A549 (cell line): Measurements from ENCODE around the gene N4BP3. TPM values are rescaled to one million over a fixed set of nuclear protein-coding genes. Genes with fewer than 3 reads are reported as not detected.

Experiments used
- ATAC-seq, 2 experiments: fragments of 200-7000 bp in 1 of 2; fragments of >200 bp in 1 of 2; cut with Nextera tagmentation in 1 of 2; cut with Tn5 transposase in 1 of 2; 3 replicates each; pipeline versions ENCODE4 v1.8.0 to v1.9.1; 2018 to 2020; ENCODE audit warnings: mild to moderate bottlenecking in 1 of 2, moderate library complexity in 1 of 2
- CTCF ChIA-PET: fragments of 300-600 bp; sonication (Branson Sonifier 250); formaldehyde crosslinking; extraction: SDS; loops from one replicate; lab custom pipeline; 2021; ENCODE audit warnings: antibody characterized with exemption, inconsistent platforms; lab: Yijun Ruan, JAX
- POLR2A ChIA-PET: fragments of 350-600 bp; formaldehyde crosslinking; extraction: SDS; loops from one replicate; lab custom pipeline; 2021; ENCODE audit warnings: antibody characterized with exemption, inconsistent platforms; lab: Yijun Ruan, JAX
- DNase-seq, 2 experiments: peaks; one replicate each; pipeline versions ENCODE4 v3.0.0 to v3.0.0-alpha.2; 2011 to 2016; ENCODE audit warnings: low read depth in 1 of 2, low spot score in 1 of 2
- FAIRE-seq: peaks from 2 replicates; lab custom pipeline; 2011; peaks lifted over from hg19 to GRCh38; lab: Jason Lieb, UNC
- H3K27ac ChIP-seq, 2 experiments: fragments of >200 bp; sonication (Bioruptor Twin); formaldehyde crosslinking; 3 replicates each; pipeline ENCODE4 v1.5.1; 2016 to 2017
- H3K4me1 ChIP-seq: fragments of >200 bp; sonication (Bioruptor Twin); formaldehyde crosslinking; 3 replicates; pipeline ENCODE4 v1.6.1; 2016
- H3K4me2 ChIP-seq: fragments of >200 bp; sonication (Bioruptor Twin); formaldehyde crosslinking; 3 replicates; pipeline ENCODE4 v1.6.1; 2016
- H3K4me3 ChIP-seq: fragments of >200 bp; sonication (Bioruptor Twin); formaldehyde crosslinking; 3 replicates; pipeline ENCODE4 v1.5.1; 2016
- H3K9me3 ChIP-seq: fragments of >200 bp; sonication (Bioruptor Twin); formaldehyde crosslinking; 3 replicates; pipeline ENCODE4 v1.6.1; 2016
- CBX8 ChIP-seq: fragments of 200-600 bp; sonication (generic); IDR thresholded peaks from 2 replicates; pipeline ENCODE4 v1.6.1; 2016
- CEBPB ChIP-seq, 2 experiments: fragments of >200 bp in 1 of 2; sonication (Bioruptor Twin) in 1 of 2; formaldehyde crosslinking in 1 of 2; IDR thresholded peaks; 2 replicates each; pipeline ENCODE4 v1.6.1; 2012 to 2016
- CHD2 ChIP-seq: fragments of 150-350 bp; IDR thresholded peaks from 2 replicates; pipeline ENCODE4 v1.6.1; 2014; ENCODE audit warnings: low read length; ENCODE audit not compliant: partially characterized antibody
- CHD4 ChIP-seq: fragments of 200-600 bp; sonication (generic); IDR thresholded peaks from 2 replicates; pipeline ENCODE4 v1.6.1; 2016; ENCODE audit warnings: antibody characterized with exemption, mild to moderate bottlenecking, borderline replicate concordance
- EHMT2 ChIP-seq: fragments of 200-600 bp; sonication (generic); IDR thresholded peaks from 2 replicates; pipeline ENCODE4 v1.6.1; 2016; ENCODE audit warnings: antibody characterized with exemption, low read depth, mild to moderate bottlenecking, moderate library complexity
- EP300 ChIP-seq, 2 experiments: fragments of >200 bp; sonication (Bioruptor Twin); formaldehyde crosslinking; IDR thresholded peaks; 2 replicates in 1 of 2; 3 replicates in 1 of 2; pipeline ENCODE4 v1.6.1; 2016 to 2017
- HEYL ChIP-seq: fragments of 250-450 bp; sonication (Bioruptor Pico); IDR thresholded peaks from 2 replicates; pipeline ENCODE4 v1.8.0; 2021; ENCODE audit warnings: mild to moderate bottlenecking, moderate library complexity
- HOXA7 ChIP-seq: fragments of 250-450 bp; sonication (Bioruptor Pico); IDR thresholded peaks from 2 replicates; pipeline ENCODE4 v1.5.0; 2020; ENCODE audit warnings: mild to moderate bottlenecking, moderate library complexity
- HOXB13 ChIP-seq: fragments of 250-450 bp; sonication (Bioruptor Pico); IDR thresholded peaks from 2 replicates; pipeline ENCODE4 v1.5.0; 2020; ENCODE audit warnings: low read depth, mild to moderate bottlenecking, moderate library complexity
- KDM1A ChIP-seq: fragments of 200-600 bp; sonication (generic); IDR thresholded peaks from 2 replicates; pipeline ENCODE4 v1.6.1; 2016; ENCODE audit warnings: low read depth, mild to moderate bottlenecking
- MAFK ChIP-seq: fragments of 450-650 bp; IDR thresholded peaks from 2 replicates; pipeline ENCODE4 v1.6.1; 2014; ENCODE audit not compliant: partially characterized antibody
- NR3C1 ChIP-seq: fragments of >200 bp; sonication (Bioruptor Twin); formaldehyde crosslinking; IDR thresholded peaks from 3 replicates; pipeline ENCODE4 v1.6.1; 2017
- POLR2A ChIP-seq: IDR thresholded peaks from 2 replicates; pipeline ENCODE4 v1.6.1; 2012; ENCODE audit warnings: mild to moderate bottlenecking, low read length
- RNF2 ChIP-seq: fragments of 200-600 bp; sonication (generic); IDR thresholded peaks from 2 replicates; pipeline ENCODE4 v1.6.1; 2016; ENCODE audit warnings: low read depth, mild to moderate bottlenecking, antibody characterized with exemption, moderate library complexity, borderline replicate concordance
- TP53 ChIP-seq: fragments of 250-450 bp; sonication (Bioruptor Pico); IDR thresholded peaks from 2 replicates; pipeline ENCODE4 v1.5.0; 2021; ENCODE audit warnings: mild to moderate bottlenecking, moderate library complexity
- ZC3H11A ChIP-seq: fragments of 450-650 bp; IDR thresholded peaks from 2 replicates; pipeline ENCODE4 v1.6.1; 2014; ENCODE audit warnings: antibody characterized with exemption, mild to moderate bottlenecking
- ZNF302 ChIP-seq: fragments of 250-450 bp; sonication (Bioruptor Pico); IDR thresholded peaks from 2 replicates; pipeline ENCODE4 v1.9.0; 2021; ENCODE audit warnings: inconsistent platforms, mild to moderate bottlenecking, moderate library complexity
- WGBS: methylation state at CpG from one replicate; pipeline ENCODE4 v1.1.6; 2017; ENCODE audit errors: missing lambda C conversion rate; 5-methylcytosine and 5-hydroxymethylcytosine counted together
- polyA plus RNA-seq, 4 experiments: library from polyadenylated mRNA; depleted of rRNA in 3 of 4; stranded (reverse); fragments of >200 nt; fragmentation: RNase III in 1 of 4; extraction: RNeasy Plus Mini Kit Qiagen cat#74134 plus additional on column Dnase treatment in 1 of 4; gene quantifications; 2 replicates in 3 of 4; 3 replicates in 1 of 4; pipeline ENCODE4 v1.2.3, GENCODE V29; 2011 to 2017
- TF ChIP-seq, protein P1 (sequence below): fragments of >200 bp; sonication (Bioruptor Twin); formaldehyde crosslinking; IDR thresholded peaks from 3 replicates; pipeline ENCODE4 v1.5.1; 2016
- TF ChIP-seq, protein P2 (sequence below): fragments of >200 bp; sonication (Bioruptor Twin); formaldehyde crosslinking; IDR thresholded peaks from 2 replicates; pipeline ENCODE4 v1.6.1; 2016

N4BP3 gene
- polyA plus RNA-seq, 2 of the 4 experiments (the other 2 are of a cell fraction) = 0.12 to 0.15 TPM

DNA sequence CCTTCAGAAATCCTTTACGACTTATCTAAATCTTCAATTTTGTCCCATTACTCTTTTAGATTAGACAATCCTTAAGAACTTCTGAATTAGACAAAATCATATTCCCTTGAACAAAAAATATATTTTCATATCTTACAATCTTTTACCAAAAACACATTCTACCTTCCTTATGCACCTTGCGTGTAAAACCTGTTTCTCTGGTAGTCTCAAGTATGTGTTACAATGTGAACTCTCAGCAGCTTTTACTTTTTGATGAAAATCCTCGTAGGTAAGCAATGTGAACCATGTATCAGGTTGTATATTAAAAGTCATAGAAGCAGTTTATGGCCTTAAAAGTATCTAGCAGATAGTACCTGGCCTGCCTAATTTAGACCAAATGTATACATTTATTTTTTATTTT lies 61.1 kb downstream of the N4BP3 start:
- no peak for DNase-seq
- Histone ChIP-seq H3K4me1 (no peaks in the 10 kb centered on the region), H3K9me3 (0 out of 3 replicates have a peak, but pooled peaks cover under 1% of the 10 kb centered on the region), H3K27ac (no peak overlapping the region), H3K4me3 (no peak overlapping the region), H3K4me2 (no peak overlapping the region)
- POLR2A ChIA-PET = interaction anchor here (1.3 kb wide), 1 partner anchor 30 kb away, joined by 3 read pairs; the partner anchor contains the start of gene HNRNPAB
- TF ChIP-seq CHD2 = no peak
- no peak for TF ChIP-seq EHMT2
- TF ChIP-seq HEYL = no peak
- no peak for TF ChIP-seq NR3C1
- TF ChIP-seq, protein P1, sequence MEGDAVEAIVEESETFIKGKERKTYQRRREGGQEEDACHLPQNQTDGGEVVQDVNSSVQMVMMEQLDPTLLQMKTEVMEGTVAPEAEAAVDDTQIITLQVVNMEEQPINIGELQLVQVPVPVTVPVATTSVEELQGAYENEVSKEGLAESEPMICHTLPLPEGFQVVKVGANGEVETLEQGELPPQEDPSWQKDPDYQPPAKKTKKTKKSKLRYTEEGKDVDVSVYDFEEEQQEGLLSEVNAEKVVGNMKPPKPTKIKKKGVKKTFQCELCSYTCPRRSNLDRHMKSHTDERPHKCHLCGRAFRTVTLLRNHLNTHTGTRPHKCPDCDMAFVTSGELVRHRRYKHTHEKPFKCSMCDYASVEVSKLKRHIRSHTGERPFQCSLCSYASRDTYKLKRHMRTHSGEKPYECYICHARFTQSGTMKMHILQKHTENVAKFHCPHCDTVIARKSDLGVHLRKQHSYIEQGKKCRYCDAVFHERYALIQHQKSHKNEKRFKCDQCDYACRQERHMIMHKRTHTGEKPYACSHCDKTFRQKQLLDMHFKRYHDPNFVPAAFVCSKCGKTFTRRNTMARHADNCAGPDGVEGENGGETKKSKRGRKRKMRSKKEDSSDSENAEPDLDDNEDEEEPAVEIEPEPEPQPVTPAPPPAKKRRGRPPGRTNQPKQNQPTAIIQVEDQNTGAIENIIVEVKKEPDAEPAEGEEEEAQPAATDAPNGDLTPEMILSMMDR = no peak
- no peak for TF ChIP-seq KDM1A
- TF ChIP-seq, protein P2, sequence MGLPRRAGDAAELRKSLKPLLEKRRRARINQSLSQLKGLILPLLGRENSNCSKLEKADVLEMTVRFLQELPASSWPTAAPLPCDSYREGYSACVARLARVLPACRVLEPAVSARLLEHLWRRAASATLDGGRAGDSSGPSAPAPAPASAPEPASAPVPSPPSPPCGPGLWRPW = no peak
- no peak for TF ChIP-seq ZNF302 (CRISPR knock-in tag)
- TF ChIP-seq HOXA7 (CRISPR knock-in tag) = no peak
- TF ChIP-seq MAFK = no peak
- TF ChIP-seq ZC3H11A = no peak
- no peak for TF ChIP-seq TP53
- TF ChIP-seq HOXB13 (CRISPR knock-in tag) = no peak
- TF ChIP-seq CEBPB (IDR thresholded peaks at IDR 0.05) = no peak
- no peak for TF ChIP-seq CHD4
- TF ChIP-seq POLR2A = no peak
- TF ChIP-seq CBX8 = no peak
- TF ChIP-seq EP300 (IDR thresholded peaks at IDR 0.05) = no peak
- TF ChIP-seq RNF2 = no peak
- CTCF ChIA-PET = interaction anchor here (1.2 kb wide), 1 partner anchor 11 kb away, joined by 4 read pairs; no protein-coding TSS in a partner anchor
- ATAC-seq = no peak
- FAIRE-seq = no peak
- 74% methylated on average over 3 of the region's 3 CpGs for WGBS

Other genes starting within 250 kb of the N4BP3 start
- not detected in 2 replicates for gene PROP1, start 117.3 kb upstream of the N4BP3 start, polyA plus RNA-seq (2011; rRNA removed)
- not detected in 3 replicates for gene PROP1, start 117.3 kb upstream of the N4BP3 start, polyA plus RNA-seq (2017; fragmentation: RNase III; extraction: RNeasy Plus Mini Kit Qiagen cat#74134 plus additional on column Dnase treatment)
- gene RMND5B, start 17.5 kb downstream of the N4BP3 start, polyA plus RNA-seq (2011; rRNA removed) = 30.3 and 31.8 TPM in 2 replicates
- gene RMND5B, start 17.5 kb downstream of the N4BP3 start, polyA plus RNA-seq (2017; fragmentation: RNase III; extraction: RNeasy Plus Mini Kit Qiagen cat#74134 plus additional on column Dnase treatment) = 18.1 to 20.2 TPM (median 19.4 TPM) in 3 replicates
- gene NHP2, start 40.4 kb downstream of the N4BP3 start, polyA plus RNA-seq (2011; rRNA removed) = 177 and 205 TPM in 2 replicates
- 553 to 612 TPM (median 555 TPM) in 3 replicates for gene NHP2, start 40.4 kb downstream of the N4BP3 start, polyA plus RNA-seq (2017; fragmentation: RNase III; extraction: RNeasy Plus Mini Kit Qiagen cat#74134 plus additional on column Dnase treatment)
- gene GMCL2, start 73.8 kb downstream of the N4BP3 start, polyA plus RNA-seq (2011; rRNA removed) = not detected in 2 replicates
- not detected in 3 replicates for gene GMCL2, start 73.8 kb downstream of the N4BP3 start, polyA plus RNA-seq (2017; fragmentation: RNase III; extraction: RNeasy Plus Mini Kit Qiagen cat#74134 plus additional on column Dnase treatment)
- gene HNRNPAB, start 91.0 kb downstream of the N4BP3 start, polyA plus RNA-seq (2011; rRNA removed) = 140 and 200 TPM in 2 replicates
- 338 to 354 TPM (median 352 TPM) in 3 replicates for gene HNRNPAB, start 91.0 kb downstream of the N4BP3 start, polyA plus RNA-seq (2017; fragmentation: RNase III; extraction: RNeasy Plus Mini Kit Qiagen cat#74134 plus additional on column Dnase treatment)
- gene PHYKPL, start 119.3 kb downstream of the N4BP3 start, polyA plus RNA-seq (2011; rRNA removed) = 21.9 and 24.6 TPM in 2 replicates
- gene PHYKPL, start 119.3 kb downstream of the N4BP3 start, polyA plus RNA-seq (2017; fragmentation: RNase III; extraction: RNeasy Plus Mini Kit Qiagen cat#74134 plus additional on column Dnase treatment) = 12.5 to 13.9 TPM (median 13.0 TPM) in 3 replicates